ENCODE measurements around the gene DYSF. TPM values are rescaled to one million over a fixed set of nuclear protein-coding genes. Genes with fewer than 3 reads are reported as not detected.

The DYSF gene
- total and polyA plus RNA-seq, 2 donors (not counting 3 experiments of a cell fraction or from before 2014, with no cell fraction given), result 50.9 to 152 TPM

- H3K4me2 ChIP-seq (ENCODE audit: insufficient read depth, low read length), result no peak overlapping the region
- no peaks in the 10 kb centered on the region for H4K20me1 ChIP-seq (replicated peaks; ENCODE audit: control insufficient read depth, extremely low read depth, insufficient read depth, low read length)
- BruUV-seq (replicated peaks), result no TSS peak
- H3K4me1 ChIP-seq (ENCODE audit: control insufficient read depth, extremely low read depth, insufficient read depth, low read length), result no peaks in the 10 kb centered on the region
- dilution Hi-C loops (cut with MboI; ENCODE audit: extremely low pct_ligation_motif_present, low sequenced_read_pairs), result no loop called here
- no peaks in the 10 kb centered on the region for H3K9me1 ChIP-seq (replicated peaks; ENCODE audit: control insufficient read depth, extremely low read depth, insufficient read depth, low read length)
- H3K79me2 ChIP-seq (ENCODE audit: control insufficient read depth, insufficient read depth, low read length), result no peaks in the 10 kb centered on the region
- intact Hi-C loops (cut with micrococcal nuclease), result no loop called here
- no peaks in the 10 kb centered on the region for H3K9me3 ChIP-seq (replicated peaks; ENCODE audit: control insufficient read depth, insufficient read depth, low read length)
- no peak for FAIRE-seq
- peaks cover 0 to 45% of the 10 kb centered on the region in 2 experiments for H3K36me3 ChIP-seq (ENCODE audit: control insufficient read depth in 2 of 2, extremely low read depth in 1 of 2, insufficient read depth in 2 of 2, low read length in 2 of 2)
- no peak overlapping the region for H2AFZ ChIP-seq (ENCODE audit: low read depth, low read length)
- DNase-seq (ENCODE audit: low read depth, low spot score), result no peak
- H3K4me3 ChIP-seq (replicated peaks in 1 of 3; ENCODE audit: insufficient read depth in 1 of 3, low read depth in 1 of 3, low read length in 3 of 3), result no peak overlapping the region
- H3K9ac ChIP-seq (replicated peaks; ENCODE audit: extremely low read depth, insufficient read depth, low read length), result no peak overlapping the region
- CTCF ChIA-PET, result interaction anchor here (1.2 to 2.2 kb wide), 2 partner anchors 23 to 114 kb away, joined by 5 to 7 read pairs; no protein-coding TSS in a partner anchor
- H3K27ac ChIP-seq (ENCODE audit: insufficient read depth, low read depth, low read length), result no peak overlapping the region
- TF ChIP-seq POLR2AphosphoS5 (IDR thresholded peaks at IDR 0.05; ENCODE audit: insufficient read depth, low read depth, low read length) (no peak), MAX (IDR thresholded peaks at IDR 0.05; ENCODE audit: insufficient read depth, insufficient read length) (no peak), FOS (IDR thresholded peaks at IDR 0.05; ENCODE audit: borderline replicate concordance, insufficient read depth, low read length) (no peak), GATA2 (IDR thresholded peaks at IDR 0.05; ENCODE audit: insufficient read depth, insufficient read length, low read depth, low read length) (no peak), JUN (IDR thresholded peaks at IDR 0.05; ENCODE audit: borderline replicate concordance, insufficient read depth, insufficient read length, low read depth) (no peak), EZH2 (IDR thresholded peaks at IDR 0.05; ENCODE audit: borderline replicate concordance, low read depth, low read length, severe bottlenecking) (no peak), CTCF (IDR thresholded peaks at IDR 0.05; ENCODE audit: extremely low read depth in 1 of 2, insufficient read depth in 1 of 2, low read depth in 1 of 2, low read length in 2 of 2) (no peak), MYC (IDR thresholded peaks at IDR 0.05; ENCODE audit: low read depth, low read length) (no peak), POLR2A (IDR thresholded peaks at IDR 0.05; ENCODE audit: low read depth, low read length) (no peak)
- no peaks in the 10 kb centered on the region for H3K27me3 ChIP-seq (ENCODE audit: control insufficient read depth in 2 of 2, insufficient read depth in 2 of 2, low read length in 2 of 2)
- POLR2A ChIA-PET, result no interaction called here
Measured at GRCh38 chr2:71684226-71685072, 231.1 kb downstream of the DYSF start.

All from endothelial cell of umbilical vein (primary cell).